Sigmoid colon (tissue), 4 donors: Measurements from ENCODE around the gene SIRPG.
"Not testable (repeated sequence)": the region's sequence is repeated elsewhere in the genome, so short reads cannot be mapped to it uniquely, and the experiment has no call there.

Experiments
- POLR2AphosphoS5 ChIP-seq, 4 donors: sonication (generic); formaldehyde crosslinking; IDR thresholded peaks; one replicate each; pipeline ENCODE4 v1.6.1; 2017; ENCODE audit warnings: antibody characterized with exemption in 4 of 4
- TF ChIP-seq, protein P1 (sequence below), 4 experiments: fragments of 450-650 bp in 3 of 4; fragments of 200-600 bp in 1 of 4; IDR thresholded peaks; one replicate each; pipeline ENCODE4 v1.5.1; 2016 to 2019; ENCODE audit warnings: antibody characterized with exemption in 4 of 4, mild to moderate bottlenecking in 3 of 4, moderate library complexity in 2 of 4

- TF ChIP-seq, protein P1, sequence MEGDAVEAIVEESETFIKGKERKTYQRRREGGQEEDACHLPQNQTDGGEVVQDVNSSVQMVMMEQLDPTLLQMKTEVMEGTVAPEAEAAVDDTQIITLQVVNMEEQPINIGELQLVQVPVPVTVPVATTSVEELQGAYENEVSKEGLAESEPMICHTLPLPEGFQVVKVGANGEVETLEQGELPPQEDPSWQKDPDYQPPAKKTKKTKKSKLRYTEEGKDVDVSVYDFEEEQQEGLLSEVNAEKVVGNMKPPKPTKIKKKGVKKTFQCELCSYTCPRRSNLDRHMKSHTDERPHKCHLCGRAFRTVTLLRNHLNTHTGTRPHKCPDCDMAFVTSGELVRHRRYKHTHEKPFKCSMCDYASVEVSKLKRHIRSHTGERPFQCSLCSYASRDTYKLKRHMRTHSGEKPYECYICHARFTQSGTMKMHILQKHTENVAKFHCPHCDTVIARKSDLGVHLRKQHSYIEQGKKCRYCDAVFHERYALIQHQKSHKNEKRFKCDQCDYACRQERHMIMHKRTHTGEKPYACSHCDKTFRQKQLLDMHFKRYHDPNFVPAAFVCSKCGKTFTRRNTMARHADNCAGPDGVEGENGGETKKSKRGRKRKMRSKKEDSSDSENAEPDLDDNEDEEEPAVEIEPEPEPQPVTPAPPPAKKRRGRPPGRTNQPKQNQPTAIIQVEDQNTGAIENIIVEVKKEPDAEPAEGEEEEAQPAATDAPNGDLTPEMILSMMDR (IDR thresholded peaks at IDR 0.05): not testable (repeated sequence)
- not testable (repeated sequence) for TF ChIP-seq POLR2AphosphoS5 (IDR thresholded peaks at IDR 0.05)
These were observed 48.8 kb downstream of the SIRPG start for GRCh38 chr20:1608678-1609347.
